ENCODE results near the gene GPR35. TPM values are rescaled to one million over a fixed set of nuclear protein-coding genes. Genes with fewer than 3 reads are reported as not detected.

Gene GPR35
- total RNA-seq, 3 donors from 2014 or later, result 47.1 to 132 (median 76.8) TPM

DNA sequence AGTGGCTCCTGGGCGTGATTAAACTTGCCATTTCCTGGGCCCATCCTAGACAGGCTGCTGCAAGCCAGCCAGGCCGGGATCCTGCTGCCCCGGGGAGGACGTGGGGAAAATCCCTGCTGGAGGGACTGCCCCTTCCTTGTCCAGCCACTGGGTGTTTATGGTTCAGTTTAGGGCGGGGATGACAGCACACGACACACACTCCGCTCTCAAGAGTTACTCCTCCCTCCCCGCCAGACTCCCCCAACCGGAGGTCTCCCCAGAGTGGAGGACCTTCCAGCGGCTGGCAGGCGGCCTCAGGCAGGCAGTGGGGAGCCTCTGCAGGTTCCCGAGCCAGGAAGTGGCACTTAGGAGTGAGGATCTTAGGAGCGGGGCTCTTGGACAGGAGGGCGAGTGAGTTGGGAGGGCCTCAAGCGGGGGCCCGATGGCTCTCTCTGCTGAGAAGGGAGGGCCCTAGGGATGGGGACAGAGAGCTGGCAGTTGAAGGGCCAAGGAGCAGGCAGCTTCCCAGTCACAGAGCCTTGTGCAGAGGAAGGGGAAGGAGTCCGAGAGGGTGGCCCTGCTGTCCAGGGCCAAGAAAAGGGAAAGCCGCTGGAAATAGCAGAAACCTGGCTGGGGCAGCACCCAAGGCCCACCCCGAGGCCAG is 5.7 kb upstream of the GPR35 start:
- no peaks in the 10 kb centered on the region for H3K9me3 ChIP-seq
- intact Hi-C loops (cut with DNase I, micrococcal nuclease), result no loop called here
- no peak overlapping the region for H3K4me3 ChIP-seq
- ATAC-seq (peak; percentile 55), DNase-seq (peak in 2 of 3 donors; percentile 42 to 62)
- TF ChIP-seq, protein P1, sequence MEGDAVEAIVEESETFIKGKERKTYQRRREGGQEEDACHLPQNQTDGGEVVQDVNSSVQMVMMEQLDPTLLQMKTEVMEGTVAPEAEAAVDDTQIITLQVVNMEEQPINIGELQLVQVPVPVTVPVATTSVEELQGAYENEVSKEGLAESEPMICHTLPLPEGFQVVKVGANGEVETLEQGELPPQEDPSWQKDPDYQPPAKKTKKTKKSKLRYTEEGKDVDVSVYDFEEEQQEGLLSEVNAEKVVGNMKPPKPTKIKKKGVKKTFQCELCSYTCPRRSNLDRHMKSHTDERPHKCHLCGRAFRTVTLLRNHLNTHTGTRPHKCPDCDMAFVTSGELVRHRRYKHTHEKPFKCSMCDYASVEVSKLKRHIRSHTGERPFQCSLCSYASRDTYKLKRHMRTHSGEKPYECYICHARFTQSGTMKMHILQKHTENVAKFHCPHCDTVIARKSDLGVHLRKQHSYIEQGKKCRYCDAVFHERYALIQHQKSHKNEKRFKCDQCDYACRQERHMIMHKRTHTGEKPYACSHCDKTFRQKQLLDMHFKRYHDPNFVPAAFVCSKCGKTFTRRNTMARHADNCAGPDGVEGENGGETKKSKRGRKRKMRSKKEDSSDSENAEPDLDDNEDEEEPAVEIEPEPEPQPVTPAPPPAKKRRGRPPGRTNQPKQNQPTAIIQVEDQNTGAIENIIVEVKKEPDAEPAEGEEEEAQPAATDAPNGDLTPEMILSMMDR (IDR thresholded peaks at IDR 0.05), result no peak
- H3K4me1 ChIP-seq (ENCODE audit: low read depth), result peaks cover 2% of the 10 kb centered on the region
- H3K36me3 ChIP-seq (ENCODE audit: low read depth), result peaks cover 5% of the 10 kb centered on the region

DNA sequence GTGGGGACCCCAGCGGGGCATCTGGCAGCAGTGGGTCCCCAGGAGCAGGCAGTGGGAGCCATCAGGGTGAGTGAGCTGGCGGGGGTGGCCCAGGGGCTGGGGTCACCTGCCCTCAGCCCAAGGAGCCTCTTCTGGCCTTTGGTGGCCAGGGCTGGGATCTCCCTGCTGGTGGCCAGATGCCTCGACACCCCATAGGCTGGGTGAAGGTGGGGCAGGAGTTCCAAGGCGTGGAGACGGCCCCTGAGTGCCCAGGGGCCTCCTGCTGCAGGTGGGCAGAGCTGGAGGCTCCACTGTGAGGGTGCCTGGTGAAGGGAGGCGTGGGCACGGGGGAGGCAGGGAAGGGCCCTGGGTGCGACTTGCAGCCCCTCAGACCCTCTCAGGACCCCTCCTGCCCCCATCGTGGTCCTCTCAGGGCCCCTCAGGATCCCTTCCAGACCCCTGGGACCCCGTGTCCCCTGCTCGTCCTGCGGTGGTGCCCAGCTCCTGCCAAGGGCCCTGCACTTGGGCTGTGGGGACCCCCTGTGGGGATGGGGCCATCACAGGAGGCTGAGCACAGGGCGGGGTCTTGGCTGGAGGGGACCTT is 5.0 kb upstream of the GPR35 start:
- TF ChIP-seq, protein P1 (IDR thresholded peaks at IDR 0.05), result no peak
- peaks cover 8% of the 10 kb centered on the region for H3K4me1 ChIP-seq (ENCODE audit: low read depth)
- intact Hi-C loops (cut with DNase I, micrococcal nuclease), result no loop called here
- no peak overlapping the region for H3K4me3 ChIP-seq
- no peaks in the 10 kb centered on the region for H3K9me3 ChIP-seq
- no peak for ATAC-seq
- H3K36me3 ChIP-seq (ENCODE audit: low read depth), result peaks cover 5% of the 10 kb centered on the region
- peak in 2 of 3 donors; percentile 27 to 48 for DNase-seq

DNA sequence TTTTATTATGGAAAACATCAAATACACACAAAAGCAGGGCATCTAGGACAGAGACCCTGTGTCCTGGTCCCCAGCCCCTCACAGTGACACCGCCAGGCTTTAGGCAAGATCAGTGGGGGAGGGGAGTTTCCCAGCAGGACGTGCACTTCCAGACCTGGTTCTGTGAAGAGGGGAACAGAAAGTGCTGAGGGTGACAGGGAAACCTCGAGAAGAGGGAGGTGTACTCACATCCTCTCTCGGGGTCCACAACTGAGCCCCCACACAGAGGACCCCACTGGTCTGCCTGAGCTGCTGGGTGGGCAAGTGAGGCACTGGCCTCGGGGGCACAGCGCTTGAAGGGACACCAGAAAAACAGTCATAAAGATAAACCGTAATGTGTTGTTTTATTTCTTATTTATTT is 4.4 kb upstream of the GPR35 start:
- DNase-seq, result peak in 2 of 3 donors; percentile 21 to 33
- ATAC-seq, result no peak
- TF ChIP-seq, protein P1 (IDR thresholded peaks at IDR 0.05), result no peak
- Histone ChIP-seq H3K4me1 (ENCODE audit: low read depth) (peaks cover 9% of the 10 kb centered on the region), H3K4me3 (no peak overlapping the region), H3K36me3 (ENCODE audit: low read depth) (peaks cover 5% of the 10 kb centered on the region), H3K9me3 (no peaks in the 10 kb centered on the region)
- intact Hi-C loops (cut with DNase I, micrococcal nuclease), result no loop called here

DNA sequence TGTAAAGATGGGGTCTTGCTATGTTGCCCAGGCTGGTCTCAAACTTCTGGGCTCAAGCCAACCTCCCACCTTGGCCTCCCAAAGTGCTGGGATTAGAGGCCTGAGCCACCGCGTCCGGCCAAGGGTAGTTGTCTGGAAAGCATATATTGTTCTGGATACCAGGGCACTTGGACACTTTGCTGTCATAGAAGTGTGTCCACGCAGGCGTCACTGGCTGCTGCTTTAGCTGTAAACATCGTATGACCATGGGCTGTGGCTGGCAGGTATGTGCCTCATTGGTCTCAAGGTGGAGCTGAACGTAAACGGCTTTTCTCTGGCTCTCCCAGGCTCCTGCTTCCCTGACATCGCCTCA is 3.2 kb upstream of the GPR35 start:
- peaks cover 5% of the 10 kb centered on the region for H3K36me3 ChIP-seq (ENCODE audit: low read depth)
- H3K4me1 ChIP-seq (ENCODE audit: low read depth), result peaks cover 9% of the 10 kb centered on the region
- intact Hi-C loops (cut with DNase I, micrococcal nuclease), result no loop called here
- no peak for ATAC-seq
- H3K4me3 ChIP-seq, result no peak overlapping the region
- TF ChIP-seq, protein P1 (IDR thresholded peaks at IDR 0.05), result no peak
- peak in 2 of 3 donors; percentile 20 to 29 for DNase-seq
- no peaks in the 10 kb centered on the region for H3K9me3 ChIP-seq

DNA sequence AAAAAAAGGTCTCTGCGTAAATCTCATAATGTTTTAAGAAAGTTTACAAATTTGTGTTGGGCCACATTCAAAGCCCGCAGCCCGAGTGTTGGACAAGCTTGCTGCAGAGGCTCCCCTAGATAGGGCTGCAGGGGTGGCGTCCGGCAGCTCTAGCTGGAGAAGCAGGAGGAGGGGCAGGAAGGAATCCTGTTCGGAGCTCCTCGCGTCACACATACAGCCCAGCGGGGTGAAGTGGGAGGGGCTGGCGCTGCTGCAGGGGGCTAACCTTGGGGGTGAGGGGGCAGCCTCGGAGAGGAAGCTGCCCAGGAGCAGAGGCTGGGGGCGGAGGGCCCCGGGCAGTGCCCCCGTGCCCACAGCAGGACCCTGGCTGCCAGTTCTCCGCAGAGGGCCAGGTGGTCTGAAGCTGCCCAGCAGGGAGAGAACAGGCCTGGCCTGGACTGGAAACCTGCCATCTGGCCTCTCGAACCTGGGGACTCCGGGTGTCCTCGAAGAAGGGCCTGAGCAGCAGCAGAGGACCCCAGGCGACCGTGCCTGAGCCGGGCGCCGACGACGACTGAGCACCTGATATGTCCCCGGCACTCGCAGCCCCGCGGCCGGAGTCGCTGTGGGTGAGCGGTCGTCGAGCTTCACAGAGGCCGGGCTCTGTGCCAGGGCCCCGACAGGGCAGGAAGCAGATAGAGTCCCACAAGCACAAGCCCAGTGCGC is 2.6 kb upstream of the GPR35 start:
- peaks cover 5% of the 10 kb centered on the region for H3K36me3 ChIP-seq (ENCODE audit: low read depth)
- H3K9me3 ChIP-seq, result no peaks in the 10 kb centered on the region
- peaks cover 9% of the 10 kb centered on the region for H3K4me1 ChIP-seq (ENCODE audit: low read depth)
- intact Hi-C loops (cut with DNase I, micrococcal nuclease), result no loop called here
- H3K4me3 ChIP-seq, result no peak overlapping the region
- TF ChIP-seq, protein P1 (IDR thresholded peaks at IDR 0.05), result no peak
- ATAC-seq (no peak), DNase-seq (peak in 2 of 3 donors; percentile 58 to 64)

Data from mucosa of descending colon (tissue), 3 donors.